Cerebellar cortex (tissue), 1 donor: ENCODE results near the gene KPNA4.
"Not testable (repeated sequence)": the region's sequence is repeated elsewhere in the genome, so short reads cannot be mapped to it uniquely, and the experiment has no call there.

Experiments used
- DNase-seq: peaks from one replicate; pipeline ENCODE4 v3.0.0-alpha.2; 2015; ENCODE audit warnings: low spot score

Gene KPNA4

GRCh38 chr3:160565442-160566403 lies at the start of gene KPNA4:
Gene KPNA4 (minus strand): TSS chr3:160565571. CDS start chr3:160565282, 289 bp downstream.
- peak; percentile 96 for DNase-seq

- DNase-seq, result no peak
These were observed 48.3 kb upstream of the KPNA4 start for GRCh38 chr3:160613661-160614060.

- no peak for DNase-seq
These were observed 47.2 kb upstream of the KPNA4 start for GRCh38 chr3:160612386-160613075.

GRCh38 chr3:160611141-160611540 lies 45.8 kb upstream of the KPNA4 start:
- no peak for DNase-seq

- no peak for DNase-seq
These were observed 43.5 kb upstream of the KPNA4 start for GRCh38 chr3:160608870-160609269.

- no peak for DNase-seq
These were observed 42.5 kb upstream of the KPNA4 start for GRCh38 chr3:160607826-160608225.

- no peak for DNase-seq
These were observed 39.9 kb upstream of the KPNA4 start for GRCh38 chr3:160605315-160605714.

GRCh38 chr3:160603845-160604244 lies 38.5 kb upstream of the KPNA4 start:
- DNase-seq, result not testable (repeated sequence)

GRCh38 chr3:160602259-160602658 lies 36.9 kb upstream of the KPNA4 start:
- no peak for DNase-seq

GRCh38 chr3:160601288-160601687 lies 35.9 kb upstream of the KPNA4 start:
- no peak for DNase-seq

- no peak for DNase-seq
These were observed 33.5 kb upstream of the KPNA4 start for GRCh38 chr3:160598865-160599264.

GRCh38 chr3:160588023-160588422 lies 22.7 kb upstream of the KPNA4 start:
- DNase-seq, result no peak

- DNase-seq, result no peak
These were observed 21.7 kb upstream of the KPNA4 start for GRCh38 chr3:160587105-160587504.

- DNase-seq, result no peak
These were observed 21.3 kb upstream of the KPNA4 start for GRCh38 chr3:160586679-160587078.

GRCh38 chr3:160583451-160583850 lies 18.1 kb upstream of the KPNA4 start:
- DNase-seq, result no peak

- DNase-seq, result no peak
These were observed 15.6 kb upstream of the KPNA4 start for GRCh38 chr3:160580938-160581337.

GRCh38 chr3:160577556-160578195 lies 12.3 kb upstream of the KPNA4 start:
- DNase-seq, result no peak

GRCh38 chr3:160577093-160577492 lies 11.7 kb upstream of the KPNA4 start:
- DNase-seq, result no peak

- no peak for DNase-seq
These were observed 11.2 kb upstream of the KPNA4 start for GRCh38 chr3:160576621-160577020.

GRCh38 chr3:160575589-160575988 lies 10.2 kb upstream of the KPNA4 start:
- no peak for DNase-seq

GRCh38 chr3:160574636-160575035 lies 9.3 kb upstream of the KPNA4 start:
- DNase-seq, result no peak

- DNase-seq, result not testable (repeated sequence)
These were observed 8.7 kb upstream of the KPNA4 start for GRCh38 chr3:160573955-160574525.
